Putamen (tissue), 1 donor: ENCODE data around the gene WWC2.

Experiments
- DNase-seq: peaks from one replicate; pipeline ENCODE4 v3.0.0-alpha.2; 2016; ENCODE audit warnings: low spot score

The WWC2 gene

DNA sequence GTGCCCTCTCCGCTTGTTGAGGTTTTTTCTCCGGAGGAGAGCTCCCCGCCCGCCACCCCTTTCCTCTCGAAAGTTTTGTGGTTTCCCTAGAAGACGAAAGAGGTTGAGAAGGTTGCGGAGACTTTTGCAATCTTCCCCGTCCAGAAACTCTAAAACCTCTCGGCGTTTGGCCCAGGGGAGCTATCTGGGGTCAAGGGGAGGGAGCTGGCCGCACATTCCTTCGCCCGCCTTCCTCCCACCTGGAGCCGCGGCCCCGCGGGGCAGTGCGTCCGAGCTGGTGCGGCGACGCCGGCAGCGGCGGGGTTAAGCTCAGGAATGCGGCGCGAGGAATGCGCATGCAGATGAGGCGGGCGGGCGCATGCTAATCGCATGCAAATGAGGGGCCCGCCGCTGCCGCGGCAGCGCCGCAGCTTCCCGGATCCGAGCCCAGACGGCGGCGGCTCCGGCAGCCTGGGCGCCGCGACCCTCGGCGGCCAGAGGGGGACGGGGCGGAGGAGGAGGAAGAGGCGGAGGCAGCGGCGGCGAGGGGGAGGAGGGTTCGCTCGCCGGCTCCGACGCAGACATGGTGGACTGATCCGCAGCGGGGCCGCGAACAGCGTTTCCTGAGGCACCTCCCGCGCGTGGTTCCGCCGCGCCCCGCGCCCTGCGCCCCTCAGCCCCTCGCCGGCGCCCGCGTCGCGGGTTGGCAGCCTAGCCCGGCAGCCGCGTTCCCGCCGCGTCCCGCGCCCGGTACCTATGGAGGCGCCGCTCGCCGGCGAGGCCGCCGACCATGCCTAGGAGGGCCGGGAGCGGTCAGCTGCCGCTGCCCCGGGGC is at the start of gene WWC2:
WWC2 (plus strand) TSS at position 535 of the 814 bp plus-strand sequence; CDS start at position 770, 235 bp downstream.
- DNase-seq = peak; percentile 81

DNA sequence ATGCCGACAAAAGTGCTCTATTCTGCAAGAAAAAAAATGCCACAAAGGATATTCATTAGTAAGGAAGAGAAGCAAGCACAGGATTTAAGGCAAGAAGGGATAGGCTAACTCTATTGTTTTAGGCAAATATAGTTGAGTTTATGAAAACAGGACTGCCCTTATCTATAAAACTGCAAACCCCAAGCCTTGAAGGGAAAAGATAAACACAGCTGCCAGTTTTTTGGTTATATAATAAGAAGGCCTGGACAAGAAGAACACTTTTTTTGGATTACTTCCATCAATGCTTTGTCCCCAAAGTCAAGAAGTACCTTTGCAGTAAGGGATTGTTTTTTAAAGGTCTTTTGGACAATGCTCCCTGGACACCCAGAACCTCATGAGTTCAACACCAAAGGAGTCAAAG is 45.4 kb upstream of the WWC2 start:
- no peak for DNase-seq

DNA sequence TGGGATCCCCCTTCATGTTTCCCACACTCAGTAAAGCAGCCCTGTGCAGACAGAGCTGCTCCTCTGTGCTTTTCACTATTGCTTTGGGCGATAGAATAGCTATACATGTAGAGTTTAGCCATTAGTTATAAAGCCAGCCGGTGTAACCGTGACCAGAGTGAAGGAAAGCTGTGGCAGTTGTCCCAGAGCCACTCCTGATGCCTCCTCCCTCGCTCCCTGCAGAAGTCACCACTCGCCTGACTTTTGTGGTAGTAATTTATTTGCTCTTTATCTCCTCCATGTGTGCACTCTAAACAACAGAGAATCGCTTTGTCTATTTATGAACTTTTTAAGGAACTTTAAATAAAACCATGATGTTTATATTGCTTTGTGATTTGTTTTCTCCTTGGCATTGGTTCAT is 41.8 kb upstream of the WWC2 start:
- DNase-seq = no peak

DNA sequence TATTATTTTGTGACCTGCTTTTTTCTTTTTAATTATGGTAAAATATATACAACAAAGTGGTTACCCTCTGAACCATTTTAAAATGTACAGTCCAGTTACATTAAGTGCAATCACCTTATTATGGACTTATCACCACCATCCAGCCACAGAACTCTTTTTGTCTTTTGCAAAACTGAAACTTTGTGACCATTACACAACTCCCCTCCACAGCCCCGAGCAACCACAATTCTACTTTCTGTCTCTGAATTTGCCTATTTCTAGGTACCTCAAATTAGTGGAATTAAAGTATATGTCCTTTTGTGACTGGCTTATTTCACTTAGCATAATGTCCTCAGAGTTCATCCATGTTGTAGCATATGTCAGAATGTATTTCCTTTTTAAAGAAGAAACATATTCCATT is 39.3 kb upstream of the WWC2 start:
- DNase-seq = no peak

DNA sequence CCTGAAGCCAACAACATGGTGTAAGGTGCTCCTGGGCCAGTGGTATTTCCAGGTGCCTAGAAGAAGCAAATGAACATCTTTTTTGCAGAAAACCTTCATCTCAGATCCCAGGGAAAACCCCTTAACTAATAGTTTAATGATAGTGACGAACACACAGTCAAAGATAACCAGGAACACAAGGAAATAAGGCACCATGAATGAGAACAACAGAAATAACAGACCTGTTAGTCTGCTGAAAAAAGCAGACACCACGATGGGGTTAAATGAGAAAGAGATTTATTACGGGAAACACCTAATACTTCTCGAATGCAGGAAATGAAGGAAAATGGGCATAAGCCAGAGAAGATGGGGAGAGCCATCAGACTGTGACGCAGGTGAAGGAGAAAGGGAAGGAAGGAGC is 30.6 kb upstream of the WWC2 start:
- DNase-seq = no peak

DNA sequence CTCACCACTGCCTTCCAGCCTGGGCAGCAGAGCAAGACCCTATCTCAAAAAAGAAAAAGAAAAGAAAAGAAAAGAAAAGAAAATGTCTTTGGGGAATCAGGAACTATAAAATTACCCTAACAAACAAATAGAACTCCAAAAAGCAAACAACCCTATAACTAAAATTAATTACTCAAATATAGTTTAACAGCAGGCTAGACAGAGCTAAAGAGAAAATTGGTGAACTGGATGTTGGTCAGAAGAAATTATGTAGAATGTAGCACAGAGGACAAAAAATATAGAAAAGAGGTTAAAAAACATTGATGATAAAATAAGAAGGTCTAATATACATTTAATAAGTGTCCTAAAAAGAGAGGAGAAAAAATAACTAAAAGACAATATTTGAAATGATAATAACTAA is 27.8 kb upstream of the WWC2 start:
- DNase-seq = no peak

DNA sequence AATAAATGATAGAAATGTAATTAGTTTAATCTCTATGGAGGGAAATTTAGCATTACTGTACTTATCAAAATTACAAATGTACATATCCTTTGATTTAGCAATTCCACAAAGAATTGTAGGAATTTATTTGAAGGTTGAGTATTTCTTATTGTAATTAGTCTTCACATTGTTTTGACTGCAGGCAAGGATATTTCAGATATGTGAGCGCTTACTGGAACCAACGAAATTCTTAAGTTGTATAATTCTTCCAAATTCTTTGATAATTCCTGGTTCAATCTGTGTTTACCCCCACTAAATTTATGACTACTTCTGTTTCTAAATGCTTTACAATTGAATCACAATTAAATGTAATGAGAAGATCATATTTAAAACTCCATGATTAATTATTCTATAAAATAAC is 26.9 kb upstream of the WWC2 start:
- DNase-seq = no peak

DNA sequence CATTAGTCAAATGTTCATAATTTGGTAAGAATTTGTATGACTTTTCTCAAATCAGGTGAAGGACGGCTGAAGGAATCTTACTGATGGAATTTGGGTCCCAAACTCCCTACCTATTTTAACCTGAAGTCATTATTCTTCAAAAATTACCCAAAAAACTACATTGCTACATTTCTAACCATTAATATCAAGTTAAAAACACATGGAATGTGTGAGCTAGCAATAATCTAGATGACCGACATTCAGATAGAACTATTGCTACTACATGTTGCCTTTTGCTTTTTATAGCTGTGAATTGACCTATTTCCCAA is 25.3 kb upstream of the WWC2 start:
- no peak for DNase-seq

DNA sequence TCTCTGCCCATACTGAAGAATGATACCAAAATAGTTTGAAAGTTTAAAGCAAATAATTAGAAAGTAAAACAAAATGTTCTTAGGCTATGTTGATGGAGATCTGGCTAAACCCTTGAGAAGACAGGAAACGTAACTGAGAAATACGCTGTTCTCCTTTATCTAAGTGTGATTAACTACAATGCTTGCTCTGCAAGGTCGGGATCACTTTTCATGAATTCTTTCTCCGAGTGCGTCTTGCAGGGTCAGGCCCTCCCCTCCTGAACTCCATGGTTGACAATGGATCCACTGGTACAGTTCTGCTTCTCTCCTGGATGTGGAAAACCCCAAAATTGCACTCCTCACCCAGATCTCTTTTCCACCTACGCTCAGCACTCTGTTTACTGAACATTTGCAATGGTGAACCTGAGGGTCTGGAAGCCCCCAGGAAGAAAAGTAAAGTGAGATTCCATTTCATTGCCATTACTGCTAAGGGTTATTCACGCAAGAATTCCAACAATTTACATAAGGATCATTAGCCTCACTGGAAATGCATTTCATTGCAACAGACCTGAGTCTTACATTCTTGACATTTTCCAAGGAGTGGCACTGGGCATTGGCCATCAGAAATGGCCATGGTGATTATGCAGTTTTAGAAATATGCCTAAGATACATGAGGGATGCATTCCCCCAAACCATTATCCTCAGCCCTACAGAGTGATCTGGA is 24.6 kb upstream of the WWC2 start:
- no peak for DNase-seq

DNA sequence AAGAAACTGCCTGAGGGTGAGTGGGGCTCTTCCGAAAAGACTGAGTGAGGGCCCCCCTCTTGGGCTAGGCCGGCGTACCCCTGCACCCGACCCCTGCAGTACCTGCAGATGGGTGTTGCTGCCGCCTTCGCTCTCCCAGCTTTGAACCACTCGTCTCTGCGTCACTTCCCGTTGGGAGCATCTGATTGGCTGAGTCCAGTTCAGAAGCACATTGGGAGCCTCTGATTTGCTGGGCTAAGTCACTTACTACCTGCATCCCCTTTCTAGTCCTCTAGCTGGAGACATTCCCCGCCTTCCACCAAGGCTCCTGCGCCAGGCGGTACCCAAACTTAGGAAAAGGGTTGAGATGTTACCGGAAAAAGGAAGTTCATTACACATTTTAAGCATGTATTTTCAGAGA is 20.4 kb upstream of the WWC2 start:
- no peak for DNase-seq

DNA sequence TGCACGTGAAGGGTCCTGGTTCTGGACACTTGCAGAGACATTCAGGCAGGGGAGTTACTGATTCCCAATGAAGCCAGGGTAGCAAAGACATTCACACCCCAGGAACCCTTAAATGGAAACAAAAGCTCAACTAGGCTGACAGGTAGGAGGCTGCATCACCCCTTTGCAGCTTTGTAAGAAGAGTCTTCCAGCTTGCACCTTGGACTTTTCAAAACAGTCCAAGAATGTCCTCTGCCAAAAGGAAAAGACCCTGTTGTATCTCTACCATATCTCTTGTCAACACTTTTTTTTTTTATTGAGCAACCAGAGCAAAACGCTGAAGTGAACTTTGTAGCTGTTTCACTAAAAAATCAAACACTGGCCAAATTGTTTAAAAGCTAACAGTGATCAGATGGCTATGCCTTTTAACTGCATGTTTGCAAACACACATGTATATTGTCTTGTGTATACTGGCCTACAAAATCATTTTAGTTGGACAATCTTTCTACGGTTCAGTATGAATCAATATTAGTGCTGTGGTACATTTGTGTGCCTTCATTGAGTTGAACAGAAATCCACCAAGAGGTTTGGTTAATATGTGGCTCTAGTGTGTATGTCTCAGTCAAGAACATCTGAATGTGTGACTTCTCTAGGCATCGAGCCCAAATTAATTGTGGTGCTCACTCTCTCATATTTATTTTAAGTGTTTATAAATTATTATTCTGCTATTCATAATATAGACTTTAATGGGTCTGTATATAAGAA is 18.5 kb upstream of the WWC2 start:
- no peak for DNase-seq

DNA sequence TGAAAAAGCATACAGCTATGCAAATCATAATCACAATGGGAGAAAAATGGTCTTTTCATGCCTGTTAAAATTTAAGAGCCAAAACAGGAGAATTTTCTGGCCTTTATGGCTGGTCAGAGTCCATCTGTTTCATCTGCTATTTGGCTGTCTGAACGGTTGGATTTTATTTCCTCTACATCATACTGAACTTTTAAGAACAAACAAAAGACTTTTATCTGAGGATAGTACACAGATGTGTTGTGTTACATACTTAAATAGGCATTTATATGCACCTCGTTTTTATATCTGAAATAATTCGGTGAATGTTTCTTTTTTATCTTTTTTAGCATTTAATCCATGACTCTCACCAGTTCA is 18.0 kb upstream of the WWC2 start:
- DNase-seq = no peak

DNA sequence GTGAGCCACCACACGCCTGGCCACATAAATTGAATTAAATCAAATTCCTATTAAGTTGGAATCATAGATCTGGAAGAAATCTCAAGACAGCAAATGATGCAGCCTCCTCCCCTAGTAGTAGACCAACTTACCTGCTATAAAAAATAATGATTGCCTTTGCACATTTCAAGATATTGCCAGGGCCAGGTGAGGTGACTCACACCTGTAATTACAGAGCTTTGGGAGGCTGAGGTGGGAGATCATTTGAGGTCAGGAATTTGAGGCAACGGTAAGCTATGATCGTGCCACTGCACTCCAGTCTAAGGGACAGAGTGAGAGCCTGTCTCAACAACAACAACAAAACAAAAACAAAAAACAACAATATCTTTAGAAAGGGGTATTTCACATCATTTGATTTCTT is 17.0 kb upstream of the WWC2 start:
- no peak for DNase-seq

DNA sequence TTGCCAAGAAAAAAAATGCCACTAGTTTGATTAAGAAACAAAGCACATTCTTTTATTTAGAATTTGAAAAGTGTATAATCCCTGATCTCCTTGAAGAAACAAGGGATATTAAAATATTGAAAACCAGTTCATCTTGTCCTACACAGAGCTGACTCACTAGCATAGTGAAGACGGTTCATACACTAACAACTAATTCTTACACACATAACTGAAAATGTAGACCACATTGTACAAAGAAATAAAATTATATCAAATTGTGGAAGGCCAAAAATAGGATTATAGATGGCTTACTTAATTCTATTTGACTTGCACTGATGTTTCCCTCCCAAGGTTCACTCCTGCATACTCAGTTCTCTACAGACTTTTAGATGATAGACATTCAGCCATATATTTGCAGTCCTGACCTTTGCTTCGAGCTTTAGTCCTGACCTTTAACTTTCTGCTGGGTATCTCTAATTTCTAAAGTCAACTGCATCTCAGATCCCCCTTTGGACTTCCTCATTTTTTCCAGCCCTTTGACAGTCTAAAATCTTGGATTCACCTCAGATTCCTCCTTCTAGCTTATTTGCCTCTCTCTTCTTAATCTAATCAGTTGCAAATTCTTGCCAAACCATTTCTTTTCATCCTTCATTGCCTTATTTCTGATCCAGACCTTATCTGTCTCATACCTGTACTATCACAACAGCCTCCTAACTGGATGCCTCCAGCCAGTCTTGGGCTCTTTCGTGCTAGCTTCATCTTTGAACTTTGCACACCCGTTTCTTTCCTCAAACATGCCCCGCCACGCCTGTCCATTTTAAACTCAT is 4.5 kb upstream of the WWC2 start:
- no peak for DNase-seq

DNA sequence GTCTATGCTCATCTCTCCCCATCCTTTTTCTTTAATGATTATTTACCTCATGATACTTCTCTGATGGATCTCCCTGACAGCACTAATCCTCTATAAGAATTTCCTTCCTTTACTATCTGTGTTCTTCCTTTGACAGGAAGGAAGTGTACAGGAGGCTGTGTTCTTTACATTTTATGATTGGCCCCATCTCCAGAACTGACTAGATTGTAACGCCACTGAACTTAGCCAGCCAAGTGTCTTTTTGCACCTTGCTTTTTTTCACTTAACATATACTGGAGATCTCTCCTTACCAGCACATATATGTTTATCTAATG is 3.9 kb upstream of the WWC2 start:
- DNase-seq = no peak

DNA sequence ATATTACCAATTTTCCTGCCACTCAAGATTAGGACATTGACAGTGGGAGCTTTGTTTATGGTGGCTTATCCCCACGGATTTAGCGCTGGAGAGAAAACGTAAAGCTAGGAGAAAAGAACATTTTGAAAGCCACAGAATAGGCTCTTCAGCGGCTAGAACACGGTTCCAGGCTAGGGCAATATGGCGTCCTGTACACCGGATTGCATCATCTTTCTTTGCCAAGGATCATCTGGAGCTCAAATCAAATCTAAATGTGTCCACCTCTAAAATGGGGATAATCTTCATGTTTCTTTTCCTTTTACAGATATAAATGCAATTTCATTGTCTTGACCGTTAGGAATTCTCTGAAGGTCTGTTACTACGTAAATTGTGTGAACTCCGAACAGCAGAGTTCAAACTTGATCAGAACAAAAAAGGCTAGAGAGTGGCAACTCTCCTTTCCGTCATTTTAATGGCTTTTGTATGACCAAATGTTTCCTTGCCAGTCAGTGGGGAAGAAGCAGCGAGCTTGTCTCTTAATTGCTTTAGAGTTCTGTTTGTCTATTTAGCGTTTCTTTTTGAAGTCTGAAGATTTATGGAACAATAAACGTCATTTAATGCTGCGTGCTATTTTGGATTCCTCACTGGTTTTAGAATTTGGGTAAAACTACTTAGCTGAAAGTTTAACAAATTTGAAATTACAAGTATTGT is 2.6 kb upstream of the WWC2 start:
- no peak for DNase-seq

DNA sequence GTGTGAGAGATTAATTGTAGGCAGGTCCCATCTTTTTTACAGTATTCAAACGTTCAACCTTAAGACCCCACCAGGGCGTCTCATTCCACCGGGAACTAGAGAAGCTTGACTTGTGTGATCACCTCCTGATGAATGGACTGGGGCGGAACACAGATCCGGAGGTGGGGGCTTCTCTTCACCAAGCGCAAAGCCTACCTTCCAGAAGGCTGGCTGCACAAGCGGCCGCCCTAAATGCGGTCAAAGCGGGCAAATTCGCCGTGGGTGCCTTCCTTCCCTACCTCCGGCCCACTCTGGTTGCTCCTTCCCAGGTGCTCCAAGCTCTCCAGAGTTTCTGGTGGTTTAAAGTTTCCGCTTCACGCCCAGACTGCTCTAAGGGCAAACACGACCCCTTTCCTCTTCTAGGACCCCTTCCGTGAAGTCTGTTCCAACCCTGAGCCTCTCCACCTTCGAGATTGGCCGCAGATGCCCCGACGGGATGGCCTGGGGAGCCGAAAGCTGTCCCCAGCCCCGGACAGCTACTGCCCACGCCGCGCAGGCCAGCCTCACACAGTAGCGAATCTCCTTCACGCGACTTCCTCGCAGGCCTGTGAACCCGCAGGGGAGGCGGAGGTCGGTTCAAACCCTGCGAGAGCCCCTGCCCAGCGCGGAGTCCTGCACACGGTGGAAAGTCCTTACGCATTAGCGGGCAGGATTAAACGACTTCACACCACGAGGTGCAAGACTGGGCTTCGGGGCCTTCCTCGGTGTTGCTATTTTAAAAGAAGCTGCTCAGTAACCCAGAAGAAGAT is 1.6 kb upstream of the WWC2 start:
- DNase-seq = no peak

DNA sequence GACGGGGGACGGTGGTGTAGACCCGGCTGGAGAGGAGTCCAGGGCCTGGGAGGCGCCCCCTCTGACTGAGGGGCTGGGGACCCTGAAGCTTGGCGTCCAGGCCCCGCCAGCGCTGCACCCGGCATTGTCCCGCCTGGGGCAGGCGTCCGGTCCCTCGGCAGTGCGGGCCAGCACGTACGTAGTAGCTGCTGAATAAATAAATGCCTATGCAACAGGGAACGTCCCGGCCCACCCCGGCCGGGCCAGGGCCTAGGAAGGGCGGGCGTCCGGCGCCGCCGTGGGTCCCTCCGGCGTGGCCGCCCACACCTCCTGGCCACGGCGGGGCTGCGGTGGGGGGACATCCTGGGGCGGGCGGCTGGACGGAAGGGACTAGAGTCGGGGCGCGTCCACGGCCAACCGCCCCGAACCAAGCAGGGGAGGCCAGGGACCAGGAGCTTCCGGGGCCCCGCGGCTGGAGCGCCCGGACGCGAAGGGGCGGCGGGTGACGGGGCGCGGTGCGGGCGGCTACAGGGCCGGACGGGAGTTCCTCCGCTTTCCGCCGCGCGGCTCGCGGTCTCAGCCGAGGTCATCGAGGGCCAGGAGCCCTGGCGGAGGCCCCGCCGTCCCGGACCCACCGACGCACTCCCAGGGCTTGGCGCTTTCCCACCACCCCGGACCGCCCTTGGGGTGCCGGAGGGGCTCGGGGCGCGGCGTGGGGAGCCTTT is 886 bp upstream of the WWC2 start:
- DNase-seq = no peak

DNA sequence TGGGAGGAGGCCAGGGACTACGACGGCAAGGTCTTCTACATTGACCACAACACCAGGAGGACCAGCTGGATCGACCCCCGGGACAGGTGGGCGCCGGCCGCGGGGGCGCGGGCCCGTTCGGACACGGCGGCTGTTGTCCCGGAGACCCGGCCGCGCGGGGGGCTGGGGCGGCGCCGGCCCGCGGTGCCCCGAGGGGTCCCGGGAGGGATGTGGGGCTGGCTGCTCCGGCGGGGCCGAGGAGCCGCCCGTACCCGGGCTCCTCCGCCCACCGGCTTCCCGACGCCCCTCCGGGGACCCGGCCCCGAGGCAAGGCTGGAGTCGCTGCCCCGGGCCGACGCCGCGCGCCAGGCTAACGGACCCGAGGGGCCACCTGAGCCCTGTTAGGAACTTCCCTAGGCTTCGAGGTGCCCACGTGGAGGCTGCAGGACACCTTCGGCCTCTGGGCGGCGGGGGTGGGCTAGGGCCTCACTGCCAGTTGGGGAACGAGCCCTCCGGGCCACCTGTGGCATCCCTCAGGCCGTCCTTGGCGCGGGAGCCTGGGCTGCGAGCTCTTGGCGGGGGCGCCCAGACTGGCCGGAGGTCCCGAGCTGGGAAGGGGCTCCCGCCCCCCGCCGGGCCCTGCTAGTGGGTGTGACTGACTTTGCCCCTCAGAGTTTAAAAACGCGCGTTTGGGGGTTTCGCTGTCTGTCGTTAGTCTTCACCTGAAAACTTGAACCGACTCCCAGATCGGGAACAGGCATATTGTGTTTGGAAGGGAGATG is 660 bp downstream of the WWC2 start:
- no peak for DNase-seq

DNA sequence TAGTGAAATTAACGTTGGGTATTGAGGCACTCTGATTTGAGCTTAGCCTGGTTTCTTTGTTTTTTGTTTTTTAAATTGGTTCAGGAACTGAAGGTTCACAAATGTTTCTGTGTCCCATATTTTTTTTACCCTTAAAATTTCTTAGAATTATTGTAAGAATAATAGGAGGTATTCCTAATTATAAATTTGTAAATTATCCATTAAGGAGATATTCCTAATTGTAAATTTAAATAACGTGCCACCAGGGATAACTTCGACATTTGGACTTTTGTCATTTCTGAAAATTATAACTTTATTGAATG is 1.2 kb downstream of the WWC2 start:
- DNase-seq = no peak
